GM12878 (cell line): Measurements from ENCODE around the gene GABRB2. TPM values are rescaled to one million over a fixed set of nuclear protein-coding genes. Genes with fewer than 3 reads are reported as not detected.

Experiments used
- ATAC-seq: fragments of 200-7000 bp; cut with Tn5 transposase; 3 replicates; pipeline ENCODE4 v1.9.1; 2020; ENCODE audit warnings: mild to moderate bottlenecking, moderate library complexity
- BruUV-seq: library from RNA; stranded (reverse); fragments of 400-500 nt; replicated peaks from 2 replicates; lab custom pipeline; 2021; lab: Mats Ljungman, UMichigan
- CTCF ChIA-PET: fragments of 300-600 bp; sonication (Branson Sonifier 250); formaldehyde crosslinking; extraction: SDS; loops from one replicate; lab custom pipeline; 2021; ENCODE audit warnings: inconsistent platforms; lab: Yijun Ruan, JAX
- POLR2A ChIA-PET: fragments of 350-600 bp; formaldehyde crosslinking; extraction: SDS; loops from one replicate; lab custom pipeline; 2021; ENCODE audit warnings: inconsistent platforms; lab: Charles Lee
- RAD21 ChIA-PET: fragments of 300-600 bp; sonication (Branson Sonifier 250); formaldehyde crosslinking; loops from one replicate; lab custom pipeline; 2023; ENCODE audit warnings: antibody characterized with exemption; ENCODE audit not compliant: unreplicated experiment; lab: Charles Lee
- SMC1A ChIA-PET: fragments of 300-600 bp; sonication (Branson Sonifier 250); formaldehyde crosslinking; loops from one replicate; lab custom pipeline; 2023; ENCODE audit not compliant: unreplicated experiment, uncharacterized antibody; lab: Charles Lee
- DNase-seq: peaks from one replicate; pipeline ENCODE4 v3.0.0-alpha.2; 2011; ENCODE audit warnings: low read depth, low spot score
- FAIRE-seq: peaks from 3 replicates; lab custom pipeline; 2011; peaks lifted over from hg19 to GRCh38; lab: Jason Lieb, UNC
- H2AFZ ChIP-seq: 2 replicates; pipeline ENCODE4 v1.6.0; 2011; ENCODE audit warnings: low read depth, low read length, control low read depth; ENCODE audit not compliant: control insufficient read depth
- H3K27ac ChIP-seq: 2 replicates; pipeline ENCODE4 v1.5.1; 2011; ENCODE audit warnings: control low read depth; ENCODE audit not compliant: control insufficient read depth, insufficient read depth
- H3K27me3 ChIP-seq, 2 experiments: replicated peaks in 1 of 2; 2 replicates each; pipeline versions ENCODE4 v1.6.0 to v1.6.1; 2011; ENCODE audit warnings: low read length in 1 of 2; ENCODE audit not compliant: control insufficient read depth in 2 of 2, insufficient read depth in 2 of 2
- H3K36me3 ChIP-seq, 2 experiments: 2 replicates each; pipeline ENCODE4 v1.5.1; 2011; ENCODE audit warnings: low read length in 1 of 2; ENCODE audit not compliant: control insufficient read depth in 2 of 2, insufficient read depth in 2 of 2
- H3K4me1 ChIP-seq: 2 replicates; pipeline ENCODE4 v1.6.1; 2011; ENCODE audit warnings: mild to moderate bottlenecking, low read length, moderate library complexity, mixed read lengths; ENCODE audit not compliant: control insufficient read depth, insufficient read depth
- H3K4me2 ChIP-seq: 2 replicates; pipeline ENCODE4 v1.6.0; 2011; ENCODE audit warnings: control low read depth; ENCODE audit not compliant: control insufficient read depth, insufficient read depth
- H3K4me3 ChIP-seq: fragments of 200-600 bp; sonication (generic); 2 replicates; pipeline ENCODE4 v1.5.1; 2016
- H3K79me2 ChIP-seq: 2 replicates; pipeline ENCODE4 v1.6.0; 2011; ENCODE audit warnings: low read length; ENCODE audit not compliant: control insufficient read depth, insufficient read depth
- H3K9ac ChIP-seq: 2 replicates; pipeline ENCODE4 v1.8.0; 2011; ENCODE audit warnings: low read length, control low read depth, mixed read lengths; ENCODE audit not compliant: control insufficient read depth, insufficient read depth
- H3K9me3 ChIP-seq: replicated peaks from 3 replicates; pipeline ENCODE4 v1.5.1; 2011; ENCODE audit warnings: mild to moderate bottlenecking, low read length; ENCODE audit not compliant: control insufficient read depth, insufficient read depth
- H4K20me1 ChIP-seq: 2 replicates; pipeline ENCODE4 v1.6.0; 2011; ENCODE audit not compliant: control insufficient read depth, insufficient read depth
- CEBPZ ChIP-seq: fragments of 150-350 bp; IDR thresholded peaks from 2 replicates; pipeline ENCODE4 v1.6.1; 2016; ENCODE audit warnings: low read depth, low read length
- HDGF ChIP-seq: fragments of 450-650 bp; IDR thresholded peaks from 2 replicates; pipeline ENCODE4 v1.6.1; 2016; ENCODE audit warnings: antibody characterized with exemption
- POLR2A ChIP-seq: IDR thresholded peaks from 2 replicates; pipeline ENCODE4 v1.6.1; 2011; ENCODE audit warnings: low read depth, mild to moderate bottlenecking, low read length
- SMAD5 ChIP-seq: IDR thresholded peaks from 2 replicates; pipeline ENCODE4 v1.6.1; 2016; ENCODE audit warnings: antibody characterized with exemption, low read depth
- SRF ChIP-seq, 2 experiments: IDR thresholded peaks; 2 replicates each; pipeline ENCODE4 v1.6.1; 2011; ENCODE audit warnings: low read depth in 2 of 2, low read length in 2 of 2, mild to moderate bottlenecking in 1 of 2, moderate library complexity in 1 of 2
- TBL1XR1 ChIP-seq: IDR thresholded peaks from 2 replicates; pipeline ENCODE4 v1.6.1; 2012; ENCODE audit warnings: low read depth, low read length, improper control_type of control experiment
- WRNIP1 ChIP-seq: IDR thresholded peaks from 2 replicates; pipeline ENCODE4 v1.6.1; 2011; ENCODE audit warnings: low read depth, low read length, improper control_type of control experiment, borderline replicate concordance
- YY1 ChIP-seq: IDR thresholded peaks from 2 replicates; pipeline ENCODE4 v1.6.1; 2011; ENCODE audit warnings: low read depth, mild to moderate bottlenecking, low read length
- ZNF592 ChIP-seq: fragments of 450-650 bp; IDR thresholded peaks from 2 replicates; pipeline ENCODE4 v1.6.1; 2017; ENCODE audit warnings: mild to moderate bottlenecking, moderate library complexity
- WGBS: methylation state at CpG from one replicate; pipeline ENCODE4 v1.1.6; 2016; ENCODE audit warnings: low lambda C conversion rate; ENCODE audit not compliant: insufficient replicate concordance, insufficient coverage; ENCODE audit errors: missing lambda C conversion rate; 5-methylcytosine and 5-hydroxymethylcytosine counted together
- in situ Hi-C: fragments of 300-500 bp; cut with MboI; formaldehyde crosslinking; loops from 9 replicates; pipeline ENCODE4 v1.14.3; 2018; ENCODE audit warnings: mixed read lengths
- intact Hi-C: fragments of 100-400 bp; cut with micrococcal nuclease; formaldehyde crosslinking; loops from one replicate; pipeline ENCODE4 v1.14.2; 2022; ENCODE audit not compliant: unreplicated experiment
- polyA plus RNA-seq, 11 experiments: library from polyadenylated mRNA; depleted of rRNA in 4 of 11; unstranded in 6 of 11; stranded (reverse) in 5 of 11; fragments of >200 nt; fragmentation: Nextera tagmentation in 4 of 11; fragmentation: Illumina TruSeq in 1 of 11; extraction: Ambion mirVana in 4 of 11; extraction: Trizol in 1 of 11; gene quantifications; 1 replicate in 1 of 11; 2 replicates in 10 of 11; pipeline versions ENCODE4 v1.2.1 to v1.2.3, GENCODE V29; 2011 to 2016; ENCODE audit warnings: inconsistent platforms in 2 of 11, missing spikeins in 2 of 11, low read depth in 1 of 11
- total RNA-seq, 4 experiments: library from RNA; depleted of rRNA in 3 of 4; stranded (reverse); fragments of >200 nt in 3 of 4; fragmentation: Illumina TruSeq in 1 of 4; extraction: Trizol in 1 of 4; gene quantifications; 2 replicates each; pipeline versions ENCODE4 v1.2.1 to v1.2.3, GENCODE V29; 2013 to 2021

Gene GABRB2
- total and polyA plus RNA-seq, 10 of the 15 experiments (the other 5 are each of a cell fraction or from before 2014, with no cell fraction given), result 0.12 to 0.85 (median 0.43) TPM

- Histone ChIP-seq H3K27ac (no peak overlapping the region), H3K9ac (no peak overlapping the region), H3K79me2 (no peaks in the 10 kb centered on the region), H3K4me1 (no peaks in the 10 kb centered on the region), H4K20me1 (no peaks in the 10 kb centered on the region), H3K9me3 (peaks cover 1% of the 10 kb centered on the region; the same call in 2 of the 3 replicates), H3K36me3 (no peaks in the 10 kb centered on the region), H2AFZ (no peak overlapping the region), H3K4me2 (no peak overlapping the region), H3K4me3 (no peak overlapping the region), H3K27me3 (no peaks in the 10 kb centered on the region)
- TF ChIP-seq SRF (IDR thresholded peaks at IDR 0.05; ENCODE audit: low read depth in 2 of 2, low read length in 2 of 2), result no peak
- TF ChIP-seq POLR2A, result no peak
- no peak for TF ChIP-seq TBL1XR1
- no peak for TF ChIP-seq SMAD5
- TF ChIP-seq CEBPZ, result no peak
- no peak for TF ChIP-seq WRNIP1
- no peak for TF ChIP-seq YY1
- TF ChIP-seq HDGF, result no peak
- TF ChIP-seq ZNF592, result no peak
- ATAC-seq, result no peak
- intact Hi-C loops, result loop anchor here (5.0 kb wide), 1 partner anchor 410 kb away; no protein-coding TSS in a partner anchor
- no peak for FAIRE-seq
- ChIA-PET RAD21 (no interaction called here), CTCF (no interaction called here), POLR2A (no interaction called here), SMC1A (interaction anchor here (1.2 kb wide), 1 partner anchor 10 kb away, joined by 3 read pairs; no protein-coding TSS in a partner anchor)
- no TSS peak for BruUV-seq
- in situ Hi-C loops, result no loop called here
- no peak for DNase-seq
- 56% methylated on average over 5 of the region's 5 CpGs for WGBS
Measured at GRCh38 chr5:161382685-161383084, 163.8 kb downstream of the GABRB2 start.
